Fibroblast of villous mesenchyme (primary cell): ENCODE measurements around the gene PKP2. TPM values are rescaled to one million over a fixed set of nuclear protein-coding genes. Genes with fewer than 3 reads are reported as not detected.

Source experiments
- DNase-seq: peaks from one replicate; pipeline ENCODE4 v3.0.0-alpha.2; 2010; ENCODE audit warnings: low read depth
- H3K4me3 ChIP-seq: 2 replicates; pipeline ENCODE4 v1.5.1; 2011; ENCODE audit warnings: low read depth, mild to moderate bottlenecking, low read length
- CTCF ChIP-seq: IDR thresholded peaks from 2 replicates; pipeline ENCODE4 v1.5.1; 2012; ENCODE audit warnings: low read depth, mild to moderate bottlenecking, low read length; ENCODE audit not compliant: insufficient read depth
- total RNA-seq: library from RNA; depleted of rRNA; stranded (reverse); fragments of >200 nt; gene quantifications from 2 replicates; pipeline ENCODE4 v1.2.3, GENCODE V29; 2012

The PKP2 gene
- total RNA-seq, 1 donor: 9.5 TPM

- no peak overlapping the region for H3K4me3 ChIP-seq
- DNase-seq: no peak
- no peak for TF ChIP-seq CTCF
Measured at GRCh38 chr12:32834122-32834521, 62.5 kb downstream of the PKP2 start.

- no peak overlapping the region for H3K4me3 ChIP-seq
- no peak for TF ChIP-seq CTCF
- DNase-seq: no peak
Measured at GRCh38 chr12:32828552-32828951, 68.0 kb downstream of the PKP2 start.

DNA sequence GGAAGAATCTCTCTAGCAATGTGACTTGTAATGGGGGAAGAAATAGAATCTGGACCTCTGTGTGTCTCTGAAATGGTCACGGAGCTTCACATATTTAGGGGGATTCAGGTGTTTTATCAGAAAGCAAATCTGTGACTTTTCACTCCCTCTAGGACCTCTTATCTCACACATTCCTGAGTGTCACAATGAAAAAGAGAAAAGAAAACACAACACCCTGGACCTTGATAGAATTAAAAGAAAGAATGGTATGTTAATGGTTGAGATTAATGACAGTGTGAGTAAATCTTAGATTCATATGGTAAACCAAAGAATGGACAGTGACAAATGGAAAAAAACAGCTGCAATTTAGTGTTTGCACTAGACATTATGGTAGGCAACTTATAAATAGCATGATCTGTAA is 68.5 kb downstream of the PKP2 start:
- TF ChIP-seq CTCF: no peak
- no peak for DNase-seq

GRCh38 chr12:32826807-32827412 is 69.7 kb downstream of the PKP2 start:
- TF ChIP-seq CTCF: no peak
- no peak overlapping the region for H3K4me3 ChIP-seq
- DNase-seq: no peak

More for the DNA sequence above, 68.5 kb downstream of the PKP2 start:
- H3K4me3 ChIP-seq: no peak overlapping the region

DNA sequence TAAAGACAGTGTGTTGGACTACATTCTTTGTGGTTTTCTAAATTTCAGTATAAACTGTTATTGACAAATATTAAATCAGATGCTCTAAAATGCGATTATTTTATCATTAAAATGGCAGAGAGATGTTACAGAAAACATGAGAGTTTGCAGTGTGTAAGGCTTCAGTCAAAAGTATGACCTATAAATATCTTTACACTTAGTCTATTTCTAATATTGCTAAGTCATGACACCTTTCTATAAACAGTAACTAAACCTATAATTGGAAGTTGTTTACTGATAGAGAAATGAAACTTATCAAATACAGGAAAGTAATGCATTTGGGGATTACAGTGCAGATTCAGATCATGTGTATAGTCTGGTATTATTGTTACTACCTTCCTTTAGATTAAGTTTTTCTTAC is 72.0 kb downstream of the PKP2 start:
- no peak for DNase-seq
- no peak overlapping the region for H3K4me3 ChIP-seq
- no peak for TF ChIP-seq CTCF

DNA sequence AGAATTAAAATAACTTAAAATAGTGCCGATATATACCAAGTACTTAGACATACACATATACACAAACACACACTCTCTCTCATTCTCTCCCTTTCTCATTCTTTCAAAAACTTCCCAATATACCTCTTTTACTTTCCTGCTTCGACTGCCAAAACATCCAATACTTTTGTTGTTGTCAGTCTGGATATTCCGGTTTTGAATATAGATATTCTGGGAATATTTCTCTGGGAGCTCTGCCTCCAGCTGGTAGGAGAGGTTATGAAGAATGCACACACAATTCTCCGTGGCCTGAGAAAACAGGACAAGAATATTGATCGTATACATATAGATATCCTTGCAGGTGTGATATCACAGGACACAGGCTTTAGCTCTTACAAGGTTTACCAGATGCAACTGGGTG is 74.2 kb downstream of the PKP2 start:
- DNase-seq: no peak
- H3K4me3 ChIP-seq: no peak overlapping the region
- TF ChIP-seq CTCF: no peak

GRCh38 chr12:32821710-32822109 is 74.9 kb downstream of the PKP2 start:
- DNase-seq: peak; percentile 70
- no peak for TF ChIP-seq CTCF
- no peak overlapping the region for H3K4me3 ChIP-seq
